Measurements from ENCODE around the gene OTUD7B.

GRCh38 chr1:149979972-149980540 is 30.5 kb downstream of the OTUD7B start:
- TF ChIP-seq, protein P1, sequence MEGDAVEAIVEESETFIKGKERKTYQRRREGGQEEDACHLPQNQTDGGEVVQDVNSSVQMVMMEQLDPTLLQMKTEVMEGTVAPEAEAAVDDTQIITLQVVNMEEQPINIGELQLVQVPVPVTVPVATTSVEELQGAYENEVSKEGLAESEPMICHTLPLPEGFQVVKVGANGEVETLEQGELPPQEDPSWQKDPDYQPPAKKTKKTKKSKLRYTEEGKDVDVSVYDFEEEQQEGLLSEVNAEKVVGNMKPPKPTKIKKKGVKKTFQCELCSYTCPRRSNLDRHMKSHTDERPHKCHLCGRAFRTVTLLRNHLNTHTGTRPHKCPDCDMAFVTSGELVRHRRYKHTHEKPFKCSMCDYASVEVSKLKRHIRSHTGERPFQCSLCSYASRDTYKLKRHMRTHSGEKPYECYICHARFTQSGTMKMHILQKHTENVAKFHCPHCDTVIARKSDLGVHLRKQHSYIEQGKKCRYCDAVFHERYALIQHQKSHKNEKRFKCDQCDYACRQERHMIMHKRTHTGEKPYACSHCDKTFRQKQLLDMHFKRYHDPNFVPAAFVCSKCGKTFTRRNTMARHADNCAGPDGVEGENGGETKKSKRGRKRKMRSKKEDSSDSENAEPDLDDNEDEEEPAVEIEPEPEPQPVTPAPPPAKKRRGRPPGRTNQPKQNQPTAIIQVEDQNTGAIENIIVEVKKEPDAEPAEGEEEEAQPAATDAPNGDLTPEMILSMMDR (IDR thresholded peaks at IDR 0.05): no peak
- TF ChIP-seq EZH2 (IDR thresholded peaks at IDR 0.05; ENCODE audit: borderline replicate concordance, insufficient read depth, low read depth, low read length, poor library complexity, severe bottlenecking): no peak

Measured in B cell (primary cell).